HG03280 (cell line): ENCODE results near the gene ZNF101.

Source experiments
- ATAC-seq: cut with Tn5 transposase; IDR thresholded peaks from one replicate; pipeline ENCODE4 v1.9.1; 2021; ENCODE audit warnings: mild to moderate bottlenecking, moderate library complexity; ENCODE audit not compliant: unreplicated experiment

The ZNF101 gene

DNA sequence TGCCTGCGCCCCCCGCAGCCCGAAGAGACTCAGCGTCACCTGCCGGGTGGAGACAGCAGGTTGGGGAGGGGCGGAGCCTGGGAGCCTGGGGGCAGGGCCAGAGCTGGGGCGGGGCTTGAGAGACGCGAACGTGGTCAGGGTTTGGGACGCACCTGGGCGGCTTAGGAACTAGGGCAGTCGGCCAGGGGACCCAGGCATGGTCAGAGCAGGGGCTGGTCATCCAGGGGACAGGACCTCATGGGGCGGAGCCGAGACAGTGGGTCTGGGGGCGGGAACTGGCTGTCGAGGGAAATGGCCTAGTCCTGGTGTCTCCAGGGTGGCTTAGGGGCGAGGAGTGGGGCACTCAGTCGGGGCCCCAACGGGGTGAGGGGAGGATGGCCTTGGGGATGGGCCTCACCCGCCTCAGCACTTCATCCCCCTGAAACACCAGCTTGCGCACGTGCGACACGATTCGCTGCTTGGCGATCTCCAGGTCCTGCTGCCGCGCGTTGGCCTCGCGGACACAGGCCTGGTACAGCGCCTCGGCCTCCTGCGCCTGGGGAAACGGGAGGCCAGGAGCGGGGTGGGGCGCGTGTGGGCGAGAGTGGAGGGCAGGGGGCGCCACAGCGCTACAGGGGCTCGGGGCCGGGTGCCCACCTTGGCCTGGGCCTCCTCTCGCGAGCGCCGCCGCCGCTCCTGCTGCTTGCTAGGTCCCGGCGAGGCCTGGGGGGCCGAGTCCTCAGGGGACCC, 31.0 kb upstream of the ZNF101 start:
- ATAC-seq = no peak

DNA sequence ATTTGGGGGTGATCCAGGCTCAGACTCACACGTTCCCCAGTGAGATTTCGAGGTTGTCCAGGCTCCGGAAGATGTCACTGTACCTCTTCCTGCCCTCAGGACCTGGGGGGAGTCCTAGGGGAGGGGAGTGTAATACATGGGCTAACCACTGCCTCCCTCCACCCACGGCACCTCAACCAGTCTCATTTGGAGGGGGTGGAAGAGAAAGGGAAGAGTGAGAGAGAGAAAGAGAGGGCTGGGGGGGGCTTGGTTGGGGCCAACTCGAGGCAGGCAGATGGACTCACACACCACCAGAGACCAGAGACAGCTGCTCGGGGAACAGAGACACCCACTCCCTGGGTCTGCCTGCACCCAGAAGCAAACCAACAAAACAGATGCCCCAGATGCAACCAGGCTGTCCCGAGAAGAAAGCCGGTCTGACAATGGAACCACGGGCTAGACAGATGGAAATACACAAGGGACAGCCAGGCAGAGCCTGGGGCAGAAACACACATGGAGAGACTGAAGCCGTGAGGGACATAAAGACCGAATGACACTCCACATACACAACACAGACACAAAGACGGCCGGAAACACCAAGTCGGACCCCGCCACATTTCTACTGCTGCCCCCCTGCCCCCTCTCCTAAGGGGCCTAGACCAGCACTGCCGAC, 26.0 kb upstream of the ZNF101 start:
- ATAC-seq = no peak

DNA sequence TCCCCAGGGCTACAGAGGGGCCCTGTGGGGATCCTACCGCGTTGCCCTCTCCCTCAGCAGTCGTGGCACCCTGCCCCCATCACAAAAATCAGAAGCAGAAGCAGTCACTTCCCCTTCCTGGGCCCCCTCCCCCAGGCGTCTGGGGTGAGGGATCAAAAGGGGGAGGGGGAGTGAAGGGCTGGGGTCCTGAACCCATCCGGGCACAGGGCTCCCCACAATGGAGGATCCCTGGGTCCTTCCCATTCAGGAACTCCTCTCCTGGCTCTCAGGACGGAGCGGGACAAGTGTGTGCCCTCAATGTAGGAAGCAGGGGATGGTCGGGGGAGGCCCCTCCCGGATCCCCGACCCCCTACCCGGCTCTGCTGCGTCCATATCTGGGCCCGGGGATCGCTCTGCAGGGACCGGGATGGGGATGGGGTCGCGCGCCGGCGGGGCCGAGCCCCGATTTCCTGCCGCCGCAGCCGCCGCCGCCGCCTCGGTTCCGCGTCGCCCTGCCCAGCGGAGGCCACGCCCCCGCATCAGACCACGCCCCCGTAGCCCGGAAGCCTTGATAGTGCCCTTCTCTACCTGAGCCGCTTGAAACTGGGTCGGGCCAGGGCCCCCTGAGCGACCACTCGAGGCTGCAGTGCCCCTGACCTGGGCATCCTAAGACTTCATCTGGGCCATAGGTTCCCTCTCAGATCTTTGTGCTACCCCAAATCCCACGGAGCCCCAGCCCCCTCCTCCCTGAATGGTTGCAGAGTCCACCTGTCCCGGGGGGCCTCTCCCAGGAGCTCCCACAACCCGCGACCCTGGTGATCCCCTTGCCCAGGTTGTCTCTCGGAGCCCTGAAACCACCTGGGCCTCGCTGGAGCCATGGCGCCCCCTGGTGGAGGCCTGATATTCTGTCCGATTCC, 25.2 kb upstream of the ZNF101 start, which contains the start of gene GMIP:
TSS of gene GMIP (minus strand) at position 500 of the 896 bp plus-strand sequence. CDS start at position 372, 128 bp downstream.
- peak; percentile 60 for ATAC-seq

DNA sequence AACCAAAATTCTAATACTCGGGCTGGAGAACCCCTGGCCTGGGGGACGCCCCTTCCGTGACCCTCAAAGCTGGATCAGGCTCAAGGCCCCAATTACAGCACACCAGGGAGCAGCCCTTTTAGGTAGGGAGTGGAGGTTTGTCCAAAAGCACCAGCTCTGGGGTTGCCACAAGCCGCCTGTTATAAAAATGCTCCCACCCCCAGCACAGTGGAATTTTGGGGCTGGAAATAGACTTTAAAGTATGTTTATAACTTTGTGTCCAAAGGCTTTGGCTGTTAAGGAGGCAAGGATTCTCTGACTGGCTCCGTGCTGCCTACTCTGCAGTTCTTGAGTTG, 24.6 kb upstream of the ZNF101 start:
- ATAC-seq = no peak

DNA sequence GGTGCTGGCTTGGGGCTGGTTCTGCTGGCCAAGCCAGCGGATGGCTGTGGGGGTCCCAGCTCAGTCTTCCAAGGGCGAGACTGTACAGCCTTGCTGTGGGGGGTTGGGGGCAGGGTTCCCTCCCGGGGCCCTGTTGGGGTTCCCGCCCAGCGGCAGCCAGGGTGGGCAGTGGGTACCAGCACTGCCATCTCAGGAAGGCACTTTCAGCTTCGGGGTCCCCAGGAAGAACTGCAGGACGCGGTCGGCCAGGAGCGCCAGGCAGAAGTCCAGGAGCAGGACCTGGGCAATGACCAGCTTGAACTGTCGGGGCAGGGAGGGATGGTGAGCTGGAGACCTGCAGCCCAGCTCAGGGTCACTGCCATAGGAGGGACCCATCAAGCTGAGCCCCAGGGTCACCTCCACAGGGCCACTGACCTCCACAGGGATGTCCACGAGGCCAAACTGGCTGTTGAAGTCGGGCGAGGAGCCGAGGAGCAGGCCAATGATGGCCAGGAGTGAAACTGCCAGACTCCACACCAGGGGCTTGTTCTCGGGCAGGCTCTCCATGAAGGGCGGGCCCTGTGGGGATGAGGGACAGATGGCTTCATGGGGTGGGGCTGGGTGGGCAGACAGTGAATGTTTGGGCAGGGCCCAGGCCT, 23.3 kb upstream of the ZNF101 start:
- no peak for ATAC-seq

DNA sequence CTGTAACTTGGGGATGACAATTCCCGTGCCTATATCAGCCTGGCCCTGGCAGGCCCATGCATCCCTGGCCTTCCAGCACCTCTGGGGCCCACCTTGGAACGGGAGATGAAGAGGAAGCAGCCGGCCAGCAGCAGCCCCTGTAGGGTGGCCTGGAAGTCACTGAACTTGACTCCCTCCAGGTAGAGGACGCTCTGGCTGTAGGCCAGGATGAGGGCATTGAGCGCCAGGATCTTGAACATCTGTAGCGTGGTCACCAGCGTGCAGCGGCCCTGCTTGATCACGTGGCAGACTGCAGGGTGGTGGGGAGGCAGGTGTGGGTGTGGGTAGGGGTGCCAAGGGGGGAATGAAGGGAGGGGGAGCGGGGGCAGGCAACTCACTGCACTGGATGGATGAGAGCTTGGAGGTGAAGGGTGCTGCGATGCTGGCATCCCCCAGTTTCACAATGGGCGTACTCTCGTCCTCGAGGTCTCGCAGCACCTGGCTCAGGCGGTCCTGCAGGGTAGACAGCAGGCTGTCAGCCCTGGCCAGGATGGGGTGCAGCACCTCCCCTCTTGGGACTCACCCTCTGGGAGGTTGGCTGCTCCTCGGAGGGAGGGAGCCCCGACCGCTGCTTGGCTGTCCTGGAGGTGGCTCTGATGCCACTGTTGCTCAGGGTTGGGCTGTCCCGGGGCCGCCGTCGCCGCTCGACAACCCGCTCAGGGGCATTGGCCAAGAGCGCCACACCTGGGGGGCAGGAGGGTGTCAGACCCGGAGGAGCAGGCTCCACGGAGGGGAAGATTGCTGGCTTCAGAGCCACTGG, 21.4 kb upstream of the ZNF101 start:
- ATAC-seq = no peak

DNA sequence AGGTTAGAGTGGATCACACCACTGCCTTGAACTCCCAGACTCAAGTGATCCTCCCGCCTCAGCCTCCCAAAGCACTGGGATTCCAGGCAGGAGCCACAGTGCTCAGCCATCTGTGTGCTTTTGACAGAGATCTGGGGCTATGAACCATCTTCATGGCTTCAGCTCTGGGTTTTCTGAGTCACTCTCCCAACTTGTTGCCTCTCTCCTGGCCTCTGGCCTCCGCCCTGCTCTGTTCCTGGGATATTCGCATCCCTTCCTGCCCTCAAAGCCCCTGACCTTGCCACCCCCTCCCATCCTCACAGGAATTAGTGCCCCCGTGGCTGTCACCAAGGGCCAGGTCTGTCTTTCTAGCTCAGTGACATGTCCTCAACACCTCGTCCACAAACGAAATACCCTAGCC, 19.5 kb upstream of the ZNF101 start:
- ATAC-seq = no peak

DNA sequence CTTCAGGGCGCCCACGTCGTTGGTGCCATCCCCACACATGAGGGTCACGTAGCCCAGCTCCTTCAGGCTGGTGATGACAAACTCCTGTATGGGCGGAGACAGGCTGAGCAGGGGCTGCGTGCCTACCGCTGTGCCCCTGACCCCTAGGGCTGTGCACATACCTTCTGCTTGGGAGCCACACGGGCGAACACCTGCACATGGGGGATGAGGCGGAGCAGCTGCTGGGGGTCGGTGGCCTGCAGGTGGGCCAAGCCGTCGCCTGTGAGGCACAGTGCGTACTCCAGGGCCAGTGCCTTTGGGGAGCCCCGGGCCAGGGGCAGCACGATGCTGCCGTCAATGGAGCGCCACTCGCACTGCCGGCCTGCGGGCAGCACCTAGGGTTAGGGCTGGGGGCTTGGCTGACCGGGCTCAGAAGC, 19.1 kb upstream of the ZNF101 start:
- ATAC-seq = no peak

DNA sequence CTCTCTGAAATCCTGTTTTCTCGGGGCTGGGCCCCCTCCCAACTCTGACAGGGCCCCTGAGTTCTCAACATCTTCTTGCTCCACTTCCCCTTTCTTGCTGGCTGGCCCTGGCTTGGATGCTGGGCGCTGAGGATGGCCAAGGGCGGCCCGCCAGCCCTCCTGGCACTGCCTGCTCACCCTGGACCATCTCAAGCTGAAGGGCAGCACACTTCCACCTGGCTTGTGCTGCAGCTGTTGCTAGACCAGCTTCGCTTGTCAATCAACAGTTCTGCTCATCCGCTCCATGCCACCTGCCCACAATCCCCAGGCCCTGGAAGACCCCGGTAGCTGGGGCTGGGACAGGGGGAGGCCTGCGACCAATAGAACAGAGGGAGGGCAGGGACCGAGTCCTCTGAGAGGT, 18.3 kb upstream of the ZNF101 start:
- no peak for ATAC-seq

DNA sequence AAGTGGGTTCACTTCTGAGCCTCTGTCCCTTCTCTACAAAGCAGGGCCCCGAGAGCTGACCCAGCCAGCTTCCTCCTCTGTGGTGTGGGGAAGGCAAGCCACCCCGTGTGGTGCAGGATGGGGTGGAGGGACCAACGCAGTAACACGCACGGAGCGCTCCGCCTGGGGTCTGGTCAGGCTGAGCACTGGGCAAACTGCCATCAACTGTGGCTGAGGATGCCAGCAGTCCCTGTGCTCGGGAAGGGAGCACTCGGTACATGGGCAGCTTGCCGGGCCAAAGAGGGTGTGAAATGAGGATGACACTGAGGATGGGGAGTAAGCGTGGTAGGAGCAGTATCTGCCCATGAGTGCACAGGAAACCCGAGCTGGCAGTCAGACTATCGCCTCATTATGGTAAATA, 17.6 kb upstream of the ZNF101 start:
- no peak for ATAC-seq

DNA sequence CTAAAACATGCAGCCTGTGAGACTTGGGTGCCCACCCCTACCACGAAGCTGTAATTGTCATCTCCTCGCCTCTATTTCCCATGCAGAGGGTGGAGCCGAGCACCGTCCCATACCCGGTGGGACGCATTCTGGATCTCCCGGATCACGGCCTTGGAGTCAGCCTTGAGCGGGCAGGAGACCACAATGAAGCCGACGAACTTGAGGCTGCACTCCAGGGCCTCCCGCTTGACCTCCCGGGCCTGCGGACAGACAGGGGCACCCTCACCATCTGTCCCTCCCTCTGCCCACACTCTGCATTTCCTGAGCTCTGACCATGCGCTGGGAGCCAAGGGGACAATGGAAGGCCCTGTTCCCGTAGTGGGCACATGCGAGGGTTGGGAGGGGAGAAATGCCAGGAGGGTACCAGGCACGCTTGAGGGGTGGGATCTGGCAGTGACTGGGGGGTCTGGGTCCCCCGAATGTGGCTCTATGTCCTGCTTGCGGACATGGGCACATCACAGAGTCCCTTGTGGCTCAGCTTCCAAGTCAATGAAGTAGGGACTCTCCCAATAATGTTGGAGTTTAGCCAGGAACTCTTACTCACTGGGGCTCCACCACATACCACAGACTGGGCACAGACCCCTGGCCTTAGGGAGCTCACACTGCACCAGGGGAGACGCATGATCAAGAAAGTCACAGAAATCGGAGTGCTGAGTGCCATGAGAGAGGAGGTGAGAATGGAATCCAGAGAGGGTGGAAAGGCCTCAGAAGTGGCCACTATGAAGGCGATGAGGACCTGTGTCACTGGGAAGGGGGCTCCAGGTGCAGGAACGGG, 15.9 kb upstream of the ZNF101 start:
- no peak for ATAC-seq

DNA sequence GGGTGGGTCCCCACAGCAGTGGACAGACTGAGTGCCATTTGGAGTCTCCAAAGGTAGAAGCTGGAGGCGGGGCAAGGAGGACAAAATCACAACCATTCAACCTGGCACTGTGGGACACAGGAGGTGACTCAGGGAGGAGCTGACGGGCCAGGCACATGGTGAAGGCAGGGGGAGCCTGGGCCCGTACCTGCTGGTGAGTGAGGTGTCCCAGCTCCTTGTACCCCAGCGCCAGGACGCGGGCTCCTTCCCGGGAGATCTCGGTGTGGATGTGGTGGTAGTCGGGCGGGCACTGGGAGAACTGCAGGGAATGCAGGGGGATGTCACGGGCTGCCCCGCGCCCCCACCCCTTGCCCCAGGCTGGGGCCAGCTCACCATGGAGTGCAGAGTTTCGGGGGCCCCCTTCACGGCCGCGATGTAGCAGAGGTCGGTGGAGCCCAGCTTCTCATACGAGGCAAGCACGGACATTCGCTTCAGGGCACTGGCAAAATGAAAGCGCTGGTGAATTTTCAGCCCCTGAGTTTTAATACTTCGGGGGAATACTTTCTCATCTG, 15.0 kb upstream of the ZNF101 start:
- ATAC-seq = no peak

DNA sequence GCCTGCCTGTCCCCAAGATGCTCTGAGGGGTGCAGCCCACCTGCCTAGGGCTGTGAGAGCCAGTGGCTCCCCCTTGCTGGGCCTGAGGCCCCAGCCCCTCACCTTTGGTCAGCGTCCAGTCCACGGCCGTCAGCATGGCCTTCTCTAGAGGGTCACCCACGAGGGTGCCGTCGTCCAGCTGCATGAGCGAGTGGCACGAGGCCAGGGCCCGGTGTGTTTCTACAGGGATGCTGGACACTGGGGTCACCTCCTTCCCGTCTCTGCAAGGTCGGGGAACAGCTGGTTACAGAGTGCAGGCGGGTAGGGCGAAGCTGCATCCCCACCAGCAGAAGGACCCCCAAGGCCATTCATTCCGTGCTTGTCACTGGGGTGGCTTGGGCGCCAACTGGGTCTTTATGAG, 14.2 kb upstream of the ZNF101 start:
- no peak for ATAC-seq

DNA sequence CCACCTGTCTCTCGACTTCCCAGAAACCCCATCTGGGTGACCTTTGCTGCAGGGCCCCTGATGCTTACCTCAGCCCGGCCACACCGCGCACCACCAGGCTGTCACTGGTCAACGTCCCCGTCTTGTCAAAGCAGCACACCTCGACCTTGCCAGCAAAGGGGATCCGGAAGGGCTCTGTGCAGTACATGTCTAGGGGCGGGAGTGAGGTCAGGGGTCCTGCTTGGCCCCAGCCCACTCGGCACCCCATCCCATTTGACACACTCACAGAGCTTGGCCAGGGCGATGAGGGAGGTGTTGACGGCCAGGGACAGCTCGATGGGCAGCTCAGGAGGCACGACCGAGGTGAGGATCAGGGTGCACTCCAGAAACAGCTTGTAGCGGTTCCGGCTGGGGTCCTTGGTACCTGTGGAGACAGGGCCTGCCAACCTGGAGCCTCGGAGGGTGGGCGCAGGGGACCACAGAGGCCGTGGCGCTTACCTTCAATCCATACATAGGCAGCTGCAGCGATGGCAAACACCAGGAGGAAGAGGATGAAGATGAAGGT, 13.5 kb upstream of the ZNF101 start:
- ATAC-seq = no peak

DNA sequence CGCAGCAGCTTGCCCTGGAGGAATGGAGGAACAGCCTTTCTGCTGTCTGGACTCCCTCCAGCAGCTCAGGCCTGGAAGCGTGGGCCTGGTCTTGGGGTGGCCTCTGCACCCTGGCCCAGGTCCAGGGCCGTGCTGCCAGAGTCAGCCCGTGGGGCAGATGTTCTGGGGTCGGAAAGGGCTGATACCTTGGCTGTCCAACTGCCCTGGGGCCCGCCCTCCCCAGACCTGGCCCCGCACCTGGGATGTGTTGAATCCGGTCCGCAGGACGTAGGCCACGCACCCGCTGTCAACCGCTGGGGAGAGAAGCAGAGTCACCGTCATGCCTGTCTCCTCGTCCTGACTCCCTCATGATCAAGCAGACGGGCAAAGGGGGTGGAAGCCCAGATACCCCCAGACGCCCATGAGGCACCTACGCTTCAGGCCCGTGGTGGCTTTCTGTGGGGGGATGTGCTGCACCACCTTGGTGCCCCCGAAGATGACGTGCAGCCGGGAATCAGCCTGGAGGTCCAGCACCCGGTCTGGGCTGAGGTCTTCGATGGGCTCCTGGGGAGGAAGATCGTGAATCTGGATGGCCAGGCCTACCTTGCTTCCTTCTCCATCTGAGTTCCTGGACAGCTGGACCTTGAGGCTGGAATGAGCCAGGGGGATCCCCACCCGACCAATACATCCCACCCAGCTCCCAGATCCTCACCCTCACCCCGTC, 12.8 kb upstream of the ZNF101 start:
- no peak for ATAC-seq

DNA sequence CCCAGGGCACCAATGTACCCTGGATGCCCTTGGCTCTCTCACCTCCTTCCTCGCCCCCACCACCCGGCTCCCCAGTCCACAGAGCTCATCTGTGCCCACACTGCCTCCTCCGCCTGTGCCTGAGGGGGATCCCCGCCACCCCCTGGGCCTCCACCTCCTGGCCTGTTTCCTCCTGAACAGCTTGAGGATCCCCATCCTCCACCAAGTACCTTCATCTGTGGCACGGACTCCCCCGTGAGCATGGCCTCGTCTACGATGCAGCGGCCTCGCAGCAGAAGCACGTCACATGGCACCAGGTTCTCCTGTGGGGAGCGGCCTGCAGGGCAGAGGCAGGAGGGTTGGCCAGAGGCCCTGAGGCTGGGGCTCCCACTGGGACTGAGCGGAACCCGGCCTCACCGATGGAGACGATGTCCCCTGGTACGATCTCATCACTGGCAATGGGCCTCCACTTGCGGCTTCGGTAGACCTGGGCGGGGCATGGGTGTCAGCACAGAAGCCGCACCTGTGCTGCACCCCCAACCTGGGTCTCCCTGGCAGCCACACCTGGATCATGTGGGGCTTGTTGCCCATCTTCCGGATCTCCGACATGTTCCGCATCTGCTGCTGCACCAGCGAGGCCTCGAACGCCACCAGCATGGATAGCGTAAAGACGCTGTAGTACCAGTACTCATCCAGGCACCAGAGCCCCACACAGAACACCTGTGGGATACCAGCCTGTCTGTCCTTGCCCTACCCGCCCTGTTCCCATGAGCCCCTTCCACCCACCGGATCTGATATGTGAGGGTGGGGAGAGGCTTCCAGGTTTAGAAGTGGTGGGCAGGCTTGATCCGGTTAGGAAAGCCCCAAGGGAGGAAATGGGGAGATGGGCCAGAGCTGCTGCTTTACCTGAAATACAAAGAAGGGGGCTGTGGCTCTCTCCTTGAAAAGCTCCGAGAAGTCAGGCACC, 11.9 kb upstream of the ZNF101 start:
- ATAC-seq = no peak

DNA sequence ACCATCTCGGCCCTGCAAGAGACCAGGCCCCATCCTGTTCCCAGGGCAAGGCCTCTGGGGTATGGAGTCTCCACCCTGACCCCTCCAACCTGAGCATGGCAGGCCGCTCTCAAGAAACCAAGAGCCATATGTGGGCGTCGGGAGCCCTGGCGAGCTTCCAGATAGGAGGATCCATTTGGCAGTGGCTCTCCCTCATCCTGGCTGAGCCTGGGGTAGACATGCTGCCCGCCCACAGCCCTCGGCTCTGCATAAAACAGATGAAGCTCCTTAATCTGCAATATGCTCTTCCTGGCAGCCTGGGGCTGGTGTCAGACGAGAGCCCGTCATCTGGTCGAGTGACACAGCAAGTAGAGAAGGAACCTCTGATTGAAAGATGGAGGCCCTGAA, 11.2 kb upstream of the ZNF101 start:
- no peak for ATAC-seq
